ENCODE measurements around the gene COG5.

The COG5 gene

DNA sequence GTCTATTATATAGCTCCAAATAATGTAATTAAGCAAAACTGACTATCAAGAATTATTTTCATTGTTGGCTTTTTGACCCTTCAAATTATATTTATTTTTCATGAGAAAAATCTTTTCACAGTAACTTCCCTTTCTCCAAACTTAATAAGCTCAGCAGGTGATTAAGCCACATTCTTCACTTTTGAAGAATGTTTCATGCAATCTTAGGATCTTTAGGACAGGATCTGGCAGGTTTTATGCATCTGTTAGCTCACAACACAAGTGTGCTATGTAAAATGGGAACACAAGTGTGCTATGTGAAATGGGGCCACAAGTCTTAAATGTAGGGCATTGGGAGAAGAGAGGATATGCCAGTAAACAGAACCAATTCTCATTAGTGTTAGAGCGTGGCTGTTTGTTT lies 42.6 kb upstream of the COG5 start:
- no peak overlapping the region for H3K9ac ChIP-seq
- H3K27ac ChIP-seq = no peak overlapping the region
- H2AFZ ChIP-seq (ENCODE audit: low read depth) = no peak overlapping the region
- TF ChIP-seq, protein P1, sequence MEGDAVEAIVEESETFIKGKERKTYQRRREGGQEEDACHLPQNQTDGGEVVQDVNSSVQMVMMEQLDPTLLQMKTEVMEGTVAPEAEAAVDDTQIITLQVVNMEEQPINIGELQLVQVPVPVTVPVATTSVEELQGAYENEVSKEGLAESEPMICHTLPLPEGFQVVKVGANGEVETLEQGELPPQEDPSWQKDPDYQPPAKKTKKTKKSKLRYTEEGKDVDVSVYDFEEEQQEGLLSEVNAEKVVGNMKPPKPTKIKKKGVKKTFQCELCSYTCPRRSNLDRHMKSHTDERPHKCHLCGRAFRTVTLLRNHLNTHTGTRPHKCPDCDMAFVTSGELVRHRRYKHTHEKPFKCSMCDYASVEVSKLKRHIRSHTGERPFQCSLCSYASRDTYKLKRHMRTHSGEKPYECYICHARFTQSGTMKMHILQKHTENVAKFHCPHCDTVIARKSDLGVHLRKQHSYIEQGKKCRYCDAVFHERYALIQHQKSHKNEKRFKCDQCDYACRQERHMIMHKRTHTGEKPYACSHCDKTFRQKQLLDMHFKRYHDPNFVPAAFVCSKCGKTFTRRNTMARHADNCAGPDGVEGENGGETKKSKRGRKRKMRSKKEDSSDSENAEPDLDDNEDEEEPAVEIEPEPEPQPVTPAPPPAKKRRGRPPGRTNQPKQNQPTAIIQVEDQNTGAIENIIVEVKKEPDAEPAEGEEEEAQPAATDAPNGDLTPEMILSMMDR (conservative IDR thresholded peaks at IDR 0.05; ENCODE audit: low read depth, low read length) = no peak
- no peaks in the 10 kb centered on the region for H3K27me3 ChIP-seq (ENCODE audit: insufficient read depth, low read depth)
- H3K4me2 ChIP-seq = no peak overlapping the region
- no peaks in the 10 kb centered on the region for H4K20me1 ChIP-seq (ENCODE audit: insufficient read depth)
- no peak overlapping the region for H3K4me3 ChIP-seq (IDR thresholded peaks at IDR 0.05; ENCODE audit: insufficient read depth, low read depth, low read length)
- no peaks in the 10 kb centered on the region for H3K79me2 ChIP-seq (ENCODE audit: insufficient read depth, low read depth)
- H3K4me1 ChIP-seq (ENCODE audit: low read depth, poor library complexity, severe bottlenecking) = no peaks in the 10 kb centered on the region
- no peaks in the 10 kb centered on the region for H3K36me3 ChIP-seq (ENCODE audit: insufficient read depth)

DNA sequence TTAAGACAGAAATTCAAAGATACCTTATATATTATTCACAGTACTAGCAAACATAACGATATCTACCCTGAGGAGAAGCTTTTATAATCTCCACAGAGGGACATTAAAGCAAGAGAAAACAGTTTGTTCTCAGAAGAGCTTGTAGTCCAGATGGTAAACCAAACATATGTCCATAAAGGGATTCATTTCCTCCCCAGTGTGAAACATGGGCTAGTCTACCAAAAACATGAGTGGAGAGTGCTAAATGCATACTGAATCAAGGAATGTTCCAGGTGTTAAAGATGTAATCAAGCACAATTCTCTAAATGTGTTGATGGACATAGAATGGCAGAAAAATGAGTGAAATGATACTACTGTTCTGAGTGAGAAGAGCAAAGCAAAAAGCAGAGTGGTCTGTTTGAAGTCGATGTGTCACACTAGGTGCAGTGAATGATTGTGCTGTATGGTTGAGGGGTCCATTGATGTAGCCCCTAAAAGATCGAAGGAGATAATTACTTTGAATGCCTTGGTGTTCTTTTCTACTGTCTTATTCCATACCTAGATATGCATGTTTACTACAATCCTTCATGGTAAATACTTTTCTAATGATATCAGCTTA lies 41.6 kb upstream of the COG5 start:
- H4K20me1 ChIP-seq (ENCODE audit: insufficient read depth) = no peaks in the 10 kb centered on the region
- no peak overlapping the region for H3K9ac ChIP-seq
- no peaks in the 10 kb centered on the region for H3K79me2 ChIP-seq (ENCODE audit: insufficient read depth, low read depth)
- no peaks in the 10 kb centered on the region for H3K4me1 ChIP-seq (ENCODE audit: low read depth, poor library complexity, severe bottlenecking)
- H2AFZ ChIP-seq (ENCODE audit: low read depth) = no peak overlapping the region
- no peak overlapping the region for H3K4me2 ChIP-seq
- H3K27ac ChIP-seq = no peak overlapping the region
- H3K27me3 ChIP-seq (ENCODE audit: insufficient read depth, low read depth) = no peaks in the 10 kb centered on the region
- no peaks in the 10 kb centered on the region for H3K36me3 ChIP-seq (ENCODE audit: insufficient read depth)
- TF ChIP-seq, protein P1 (conservative IDR thresholded peaks at IDR 0.05; ENCODE audit: low read depth, low read length) = no peak
- H3K4me3 ChIP-seq (IDR thresholded peaks at IDR 0.05; ENCODE audit: insufficient read depth, low read depth, low read length) = no peak overlapping the region

DNA sequence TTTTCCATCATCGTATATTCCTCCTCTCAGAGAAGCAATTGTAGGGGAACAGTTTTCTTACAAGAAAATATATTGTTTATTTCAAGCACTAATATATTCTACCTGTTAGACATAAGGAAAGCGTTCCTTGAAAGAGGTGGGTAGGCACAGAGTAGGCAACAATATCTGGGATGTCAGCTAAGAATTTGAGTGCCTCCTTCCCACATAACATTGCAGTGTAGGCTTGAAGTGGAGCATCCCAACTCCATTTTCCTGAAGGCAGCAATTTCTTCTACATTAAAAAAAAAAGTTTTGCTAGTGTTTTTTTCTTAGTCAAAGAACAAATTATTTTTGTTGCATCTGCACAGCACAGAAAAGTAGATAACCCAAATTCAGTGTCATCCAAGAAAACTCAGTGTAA lies 37.1 kb upstream of the COG5 start:
- H3K79me2 ChIP-seq (ENCODE audit: insufficient read depth, low read depth) = no peaks in the 10 kb centered on the region
- no peak overlapping the region for H2AFZ ChIP-seq (ENCODE audit: low read depth)
- H3K4me3 ChIP-seq (IDR thresholded peaks at IDR 0.05; ENCODE audit: insufficient read depth, low read depth, low read length) = no peak overlapping the region
- no peak overlapping the region for H3K27ac ChIP-seq
- no peaks in the 10 kb centered on the region for H3K36me3 ChIP-seq (ENCODE audit: insufficient read depth)
- H3K4me1 ChIP-seq (ENCODE audit: low read depth, poor library complexity, severe bottlenecking) = no peaks in the 10 kb centered on the region
- H3K9ac ChIP-seq = no peak overlapping the region
- H4K20me1 ChIP-seq (ENCODE audit: insufficient read depth) = no peaks in the 10 kb centered on the region
- TF ChIP-seq, protein P1 (conservative IDR thresholded peaks at IDR 0.05; ENCODE audit: low read depth, low read length) = no peak
- H3K27me3 ChIP-seq (ENCODE audit: insufficient read depth, low read depth) = no peaks in the 10 kb centered on the region
- H3K4me2 ChIP-seq = no peak overlapping the region

DNA sequence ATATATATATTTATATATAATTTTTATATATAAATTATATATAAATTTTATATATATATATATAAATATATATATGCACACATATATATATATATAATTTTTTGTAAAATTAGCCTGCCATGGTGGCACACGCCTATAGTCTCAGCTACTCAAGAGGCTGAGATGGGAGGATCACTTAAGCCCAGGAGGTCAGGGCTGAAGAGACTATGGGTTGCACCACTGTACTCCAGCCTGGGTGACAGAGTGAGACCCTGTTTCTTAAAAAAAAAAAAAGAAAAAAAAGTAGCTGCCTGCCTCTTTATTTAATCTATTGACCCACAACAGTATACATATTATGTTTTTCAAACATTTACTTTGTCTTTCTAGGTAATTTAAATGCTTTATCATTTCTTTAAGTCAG lies 35.5 kb upstream of the COG5 start:
- Histone ChIP-seq H3K36me3 (ENCODE audit: insufficient read depth) (no peaks in the 10 kb centered on the region), H4K20me1 (ENCODE audit: insufficient read depth) (no peaks in the 10 kb centered on the region), H2AFZ (ENCODE audit: low read depth) (no peak overlapping the region), H3K27me3 (ENCODE audit: insufficient read depth, low read depth) (no peaks in the 10 kb centered on the region), H3K4me2 (no peak overlapping the region), H3K9ac (no peak overlapping the region), H3K79me2 (ENCODE audit: insufficient read depth, low read depth) (no peaks in the 10 kb centered on the region), H3K4me3 (IDR thresholded peaks at IDR 0.05; ENCODE audit: insufficient read depth, low read depth, low read length) (no peak overlapping the region), H3K4me1 (ENCODE audit: low read depth, poor library complexity, severe bottlenecking) (no peaks in the 10 kb centered on the region), H3K27ac (no peak overlapping the region)
- TF ChIP-seq, protein P1 (conservative IDR thresholded peaks at IDR 0.05; ENCODE audit: low read depth, low read length) = no peak

Measured in KMS-11 (cell line).